Measurements from ENCODE around the gene TBL1XR1. TPM values are rescaled to one million over a fixed set of nuclear protein-coding genes. Genes with fewer than 3 reads are reported as not detected.

TBL1XR1 gene
- total RNA-seq, 1 experiment from 2014 or later: 175 TPM

GRCh38 chr3:177208781-177209180 lies 11.5 kb upstream of the TBL1XR1 start:
- no peaks in the 10 kb centered on the region for H3K79me2 ChIP-seq (ENCODE audit: insufficient read depth, low read length)
- no peaks in the 10 kb centered on the region for H3K9me3 ChIP-seq (ENCODE audit: control insufficient read depth, low read depth, low read length)
- no peak overlapping the region for H3K4me2 ChIP-seq (ENCODE audit: insufficient read depth, insufficient read length, low read length)
- no peak overlapping the region for H2AFZ ChIP-seq (ENCODE audit: low read length)
- peaks cover 2% of the 10 kb centered on the region for H3K23me2 ChIP-seq (ENCODE audit: insufficient read length, low read depth, low read length, poor library complexity, severe bottlenecking)
- H4K8ac ChIP-seq (replicated peaks; ENCODE audit: insufficient read length, low read depth, low read length): no peak overlapping the region
- H2BK5ac ChIP-seq (ENCODE audit: insufficient read length, low read length): no peak overlapping the region
- H3K9ac ChIP-seq (ENCODE audit: extremely low read depth, insufficient read length, low read length): no peak overlapping the region
- no peaks in the 10 kb centered on the region for H3K27me3 ChIP-seq (ENCODE audit: insufficient read depth, low read length)
- no peak overlapping the region for H4K91ac ChIP-seq (ENCODE audit: insufficient read length, low read depth, low read length)
- H3K18ac ChIP-seq (ENCODE audit: insufficient read length, low read depth, low read length): no peak overlapping the region
- WGBS (ENCODE audit: extremely low coverage, insufficient read length, low lambda C conversion rate): no CpG with 5 or more reads among the region's 3 CpGs
- no peak overlapping the region for H3K14ac ChIP-seq (ENCODE audit: insufficient read depth, low read length)
- Mint-ChIP-seq H3K9me3 (peaks cover 7 to 9% of the 10 kb centered on the region in 2 experiments; a peak in 4 of 5 replicates), H3K27me3 (ENCODE audit: low read depth) (no peaks in the 10 kb centered on the region; the same call in 1 of the 2 replicates), H3K4me3 (no peak overlapping the region), H3K36me3 (ENCODE audit: insufficient read depth in 1 of 3, low read depth in 3 of 3) (peaks cover 0 to 8% (median 0%) of the 10 kb centered on the region in 3 experiments; a peak in 3 of 7 replicates), H3K4me1 (peaks cover 7% of the 10 kb centered on the region in 2 experiments), H3K27ac (no peak overlapping the region)
- no peak overlapping the region for H3K23ac ChIP-seq (ENCODE audit: insufficient read length, low read depth, low read length)
- no peaks in the 10 kb centered on the region; the same call in 1 of the 2 replicates for H3K4me1 ChIP-seq (ENCODE audit: insufficient read depth, low read length)
- H2BK15ac ChIP-seq (ENCODE audit: low read depth, low read length): no peak overlapping the region
- no peak overlapping the region for H2BK20ac ChIP-seq (ENCODE audit: low read depth, low read length, poor library complexity, severe bottlenecking)
- no peaks in the 10 kb centered on the region for H4K20me1 ChIP-seq (ENCODE audit: control insufficient read depth, insufficient read depth, insufficient read length)
- H3K79me1 ChIP-seq (ENCODE audit: insufficient read depth, low read depth, low read length, poor library complexity, severe bottlenecking): no peaks in the 10 kb centered on the region
- no peak overlapping the region for H4K5ac ChIP-seq (ENCODE audit: insufficient read length, low read depth, low read length)
- H2AK5ac ChIP-seq (ENCODE audit: insufficient read length, low read length): no peak overlapping the region
- no peak overlapping the region for H2BK12ac ChIP-seq (ENCODE audit: insufficient read length, low read depth, low read length)
- H3K4ac ChIP-seq (ENCODE audit: low read depth, low read length): no peak overlapping the region
- no peak overlapping the region for H3K56ac ChIP-seq (ENCODE audit: insufficient read length, low read depth, low read length)
- no peak overlapping the region for H3T11ph ChIP-seq (ENCODE audit: low read length)
- H2BK120ac ChIP-seq (ENCODE audit: low read depth, low read length, poor library complexity, severe bottlenecking): no peak overlapping the region
- TF ChIP-seq CTCF (conservative IDR thresholded peaks at IDR 0.05): no peak
- DNase-seq: no peak
- H3K27ac ChIP-seq (ENCODE audit: insufficient read length, low read depth, low read length): no peak overlapping the region

Data from H9 (cell line).